T-helper 9 cell (primary cell): ENCODE measurements around the gene CTNS.
A peak's percentile ranks its signal among the peaks of the same experiment; 100 is the strongest.
"Not testable (repeated sequence)": the region's sequence is repeated elsewhere in the genome, so short reads cannot be mapped to it uniquely, and the experiment has no call there.

Experiments
- DNase-seq: peaks from one replicate; pipeline ENCODE4 v3.0.0-alpha.2; 2020

Gene CTNS

DNA sequence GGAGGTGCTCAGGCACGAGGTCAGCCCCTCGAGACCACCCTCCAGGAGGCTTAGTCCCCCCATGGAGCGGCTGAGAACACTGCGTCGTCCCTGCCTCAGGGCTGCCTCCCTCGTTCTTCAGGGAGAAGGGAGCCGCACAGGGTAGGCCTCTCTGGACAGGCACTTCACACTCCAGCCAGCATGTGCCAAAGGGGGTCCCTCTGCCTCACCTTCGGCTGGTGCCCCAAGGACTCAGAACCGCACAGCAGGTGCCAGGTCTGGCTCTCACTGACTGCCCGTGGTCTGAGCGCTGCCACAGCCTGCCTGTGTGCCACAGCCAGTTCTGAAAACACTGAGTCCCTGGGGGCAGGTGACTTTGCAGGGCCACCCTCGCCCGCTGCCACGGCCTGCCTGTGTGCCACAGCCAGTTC, 52.3 kb downstream of the CTNS start:
- no peak for DNase-seq

DNA sequence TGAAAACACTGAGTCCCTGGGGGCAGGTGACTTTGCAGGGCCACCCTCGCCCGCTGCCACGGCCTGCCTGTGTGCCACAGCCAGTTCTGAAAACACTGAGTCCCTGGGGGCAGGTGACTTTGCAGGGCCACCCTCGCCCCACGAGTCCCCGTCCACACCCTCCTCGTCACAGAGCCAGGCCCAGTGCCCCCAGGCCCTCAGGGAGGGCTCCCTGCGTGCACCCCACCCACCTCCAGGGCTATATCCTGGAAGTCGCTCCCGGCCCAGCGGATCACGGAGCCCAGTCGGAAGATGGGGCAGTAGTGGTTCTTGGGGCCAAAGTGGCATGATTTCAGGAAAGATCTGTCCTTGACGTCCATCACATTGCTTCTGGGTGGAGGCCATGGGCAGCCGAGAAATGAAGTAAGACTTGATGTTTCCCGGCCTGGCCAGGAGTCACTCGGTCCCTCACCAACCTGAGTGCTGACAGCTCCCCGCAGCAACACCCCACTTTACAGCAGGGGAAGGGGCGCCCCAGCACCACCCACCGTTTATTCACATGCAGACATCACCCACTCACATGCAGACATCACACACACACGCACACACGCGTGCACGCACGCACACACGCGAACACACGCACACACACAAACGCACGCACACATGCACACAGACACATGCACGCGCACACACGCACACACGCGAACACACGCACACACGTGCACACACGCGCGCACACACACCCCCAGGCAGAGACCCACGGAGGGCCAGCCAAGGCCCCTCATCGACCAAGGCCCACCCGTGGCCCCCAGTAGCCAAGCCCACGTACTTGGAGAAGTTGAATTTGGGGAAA, 52.9 kb downstream of the CTNS start:
- DNase-seq, result no peak

DNA sequence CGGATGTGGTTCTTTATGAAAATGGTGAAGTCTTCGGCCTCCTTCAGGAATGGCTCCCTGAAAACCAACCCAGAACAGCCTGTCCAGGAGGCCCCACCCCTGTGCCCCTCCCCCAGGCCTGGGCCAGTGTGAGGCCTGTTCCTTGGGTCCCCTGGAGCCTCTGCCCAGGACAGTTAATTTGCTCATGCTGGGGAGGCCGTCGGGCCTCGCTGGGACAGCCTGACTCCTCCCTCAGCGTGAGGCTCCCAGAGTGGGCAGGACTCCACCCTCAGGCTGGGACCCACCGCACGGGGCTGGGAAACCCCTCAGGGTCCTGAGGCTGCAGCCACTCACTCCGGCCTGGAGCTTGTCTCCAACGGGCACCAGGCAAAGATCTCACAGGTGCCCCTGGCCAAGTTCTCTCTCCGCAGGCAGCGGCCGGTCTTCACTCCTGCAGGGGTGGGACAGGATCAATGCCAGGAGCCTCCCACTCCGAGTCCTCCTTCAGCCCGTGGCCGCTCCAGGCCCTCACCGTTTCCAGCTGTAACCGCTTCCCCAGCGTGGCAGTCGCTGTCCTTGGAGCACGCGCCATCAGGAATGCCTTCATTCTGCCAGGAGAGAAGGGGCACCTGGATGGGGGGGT, 53.6 kb downstream of the CTNS start:
- DNase-seq, result no peak

DNA sequence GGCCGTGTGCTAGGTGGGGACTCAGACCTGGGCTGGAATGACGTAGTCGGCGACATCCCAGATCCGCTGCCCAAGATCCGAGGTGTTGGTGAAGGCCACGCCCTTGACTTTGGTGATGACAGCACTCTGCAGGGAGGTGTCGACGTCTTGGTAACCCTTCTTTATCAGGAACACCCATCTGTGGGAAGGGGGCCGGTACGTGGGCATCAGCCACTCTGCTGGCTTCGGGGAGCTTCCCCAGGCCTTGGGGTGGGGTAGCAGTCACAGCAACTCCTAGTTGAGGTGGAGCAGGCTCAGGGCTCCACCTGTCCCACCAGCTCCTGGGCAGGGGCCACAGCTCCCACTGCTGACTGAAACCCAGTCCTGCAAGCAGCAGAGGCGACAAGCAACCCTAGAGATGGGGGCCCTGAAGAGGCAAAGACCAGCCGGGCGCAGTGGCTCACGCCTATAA, 55.1 kb downstream of the CTNS start:
- no peak for DNase-seq

DNA sequence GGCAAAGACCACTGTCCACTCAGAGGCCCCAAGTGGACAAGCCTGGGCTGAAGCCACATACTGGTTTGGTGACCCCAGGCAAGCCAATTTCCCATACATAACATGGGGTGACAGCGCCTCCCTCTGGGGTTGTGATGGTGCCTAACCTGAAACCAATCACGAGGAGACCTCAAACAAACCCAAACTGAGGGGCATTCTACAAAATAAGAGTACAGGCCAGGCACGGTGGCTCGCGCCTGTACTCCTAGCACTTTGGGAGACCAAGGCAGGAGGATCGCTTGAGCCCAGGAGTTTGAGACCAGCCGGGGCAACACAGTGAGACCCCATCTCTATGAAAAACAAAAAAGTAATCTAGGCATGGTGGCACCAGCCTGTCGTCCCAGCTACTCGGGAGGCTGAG, 55.8 kb downstream of the CTNS start:
- DNase-seq, result no peak

DNA sequence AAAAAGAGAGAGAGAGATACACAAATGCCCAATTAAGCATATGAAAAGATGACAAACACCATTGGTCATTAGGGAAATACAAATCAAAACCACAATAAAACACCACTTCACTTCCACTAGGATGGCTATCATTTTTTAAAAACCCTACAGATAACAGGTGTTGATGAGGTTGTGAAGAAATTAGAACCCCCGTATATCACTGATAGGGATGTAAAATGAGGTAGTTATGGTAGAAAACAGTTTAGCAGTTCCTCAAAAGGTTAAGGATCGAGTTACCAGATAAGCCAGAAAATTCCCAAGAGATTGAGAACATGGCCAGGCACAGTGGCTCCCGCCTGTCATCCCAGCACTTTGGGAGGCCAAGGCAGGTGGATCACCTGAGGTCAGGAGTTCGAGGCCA, 56.6 kb downstream of the CTNS start:
- no peak for DNase-seq

DNA sequence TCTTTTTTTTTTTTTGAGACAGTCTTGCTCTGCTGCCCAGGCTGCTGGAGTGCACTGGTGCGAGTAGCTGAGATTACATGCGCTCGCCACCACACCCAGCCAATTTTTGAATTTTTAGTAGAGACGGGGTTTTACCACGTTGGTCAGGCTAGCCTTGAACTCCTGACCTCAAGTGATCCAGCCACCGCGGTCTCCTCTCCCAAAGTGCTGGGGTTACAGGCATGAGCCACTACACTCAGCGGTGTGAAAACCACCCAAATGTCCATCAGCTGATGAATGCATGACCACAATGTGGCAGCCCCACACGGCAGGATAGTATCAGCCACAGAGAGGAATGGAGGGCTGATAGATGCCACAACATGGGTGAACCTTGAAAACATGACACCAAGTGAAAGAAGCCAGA, 57.3 kb downstream of the CTNS start:
- no peak for DNase-seq

DNA sequence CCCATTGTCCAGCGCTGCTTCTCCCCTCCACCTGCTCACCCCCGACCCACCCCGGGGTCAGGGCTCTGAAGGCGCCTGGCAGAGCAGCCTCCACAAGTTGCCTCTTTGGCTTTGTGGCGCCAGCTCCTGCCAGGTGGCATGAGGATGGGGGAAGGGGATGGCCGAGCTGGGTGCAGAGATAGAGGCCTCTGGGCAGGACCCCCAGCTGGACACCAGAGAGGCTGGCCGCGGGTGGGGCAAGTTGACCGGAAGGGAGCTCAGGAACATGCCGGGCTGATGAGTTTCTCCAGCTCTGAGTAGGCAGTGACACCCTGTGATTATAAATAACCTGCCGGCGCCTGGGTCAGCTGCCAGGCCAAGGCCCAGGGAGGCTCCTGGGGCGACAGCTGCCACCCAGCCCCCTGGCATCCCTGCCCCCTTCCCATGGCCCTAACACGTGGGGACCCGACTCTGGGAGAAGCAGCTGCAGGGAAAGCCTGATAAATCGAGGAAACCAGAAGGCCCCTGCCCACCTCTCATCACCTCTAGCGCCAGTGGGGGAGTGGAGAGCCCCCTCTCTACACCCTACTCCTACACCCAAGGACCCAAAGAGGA, 58.7 kb downstream of the CTNS start:
- no peak for DNase-seq

DNA sequence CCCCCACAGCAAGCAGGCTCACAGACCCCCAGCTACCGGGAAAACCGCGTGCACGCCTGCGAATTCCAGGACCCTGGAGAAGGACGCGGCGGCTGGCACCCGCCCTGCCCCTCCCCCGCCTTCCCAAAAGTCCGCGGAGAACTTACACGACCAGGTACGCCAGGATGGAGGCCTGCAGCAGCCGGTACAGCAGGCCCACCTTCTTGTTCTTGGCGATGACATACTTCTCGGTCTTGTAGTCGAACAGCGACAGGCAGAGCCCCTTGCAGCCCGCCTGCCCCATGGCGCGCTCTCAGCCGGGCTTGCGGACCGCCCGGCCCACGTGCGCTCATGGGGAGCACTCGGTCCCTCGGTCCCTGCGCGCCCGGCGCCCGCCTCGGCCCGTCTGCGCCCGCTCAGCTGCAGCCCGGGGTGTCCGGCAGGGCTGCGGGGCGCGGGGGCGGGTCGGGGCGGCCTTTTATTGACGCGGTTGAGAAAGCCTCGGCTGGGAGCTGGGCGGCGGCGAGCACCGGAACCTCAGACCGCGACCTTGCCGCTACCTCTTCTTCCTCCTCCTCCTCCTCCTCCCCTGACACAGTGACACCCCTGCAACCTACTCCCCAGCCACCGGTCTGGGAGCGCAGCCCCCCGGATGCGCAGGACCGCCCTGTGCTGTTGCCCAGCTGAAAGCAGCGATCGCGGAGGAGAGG, 59.3 kb downstream of the CTNS start, which contains the start of gene P2RX5:
Gene P2RX5, minus strand, starts transcription at position 433 of the 689 bp plus-strand sequence. Its CDS starts 150 bp downstream, at position 283.
- peak; percentile 9 for DNase-seq

DNA sequence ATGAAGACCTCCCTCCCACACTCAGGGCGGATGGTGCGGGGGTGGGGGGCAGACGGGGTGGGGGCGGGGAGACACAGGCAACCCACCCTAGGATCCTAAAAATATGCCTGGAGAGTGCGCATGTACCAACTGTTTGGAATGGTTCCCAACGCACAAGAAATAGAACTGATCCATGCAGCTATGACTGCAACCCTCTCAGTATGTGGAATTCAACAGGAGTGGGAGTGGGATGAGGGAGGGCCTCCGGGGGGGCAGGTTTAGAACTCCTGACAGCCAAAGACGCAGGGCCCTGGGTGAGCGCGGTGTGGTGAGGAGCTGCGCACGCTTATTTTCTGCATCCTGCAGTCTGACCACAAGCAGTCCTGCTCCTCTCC, 60.5 kb downstream of the CTNS start:
- no peak for DNase-seq

DNA sequence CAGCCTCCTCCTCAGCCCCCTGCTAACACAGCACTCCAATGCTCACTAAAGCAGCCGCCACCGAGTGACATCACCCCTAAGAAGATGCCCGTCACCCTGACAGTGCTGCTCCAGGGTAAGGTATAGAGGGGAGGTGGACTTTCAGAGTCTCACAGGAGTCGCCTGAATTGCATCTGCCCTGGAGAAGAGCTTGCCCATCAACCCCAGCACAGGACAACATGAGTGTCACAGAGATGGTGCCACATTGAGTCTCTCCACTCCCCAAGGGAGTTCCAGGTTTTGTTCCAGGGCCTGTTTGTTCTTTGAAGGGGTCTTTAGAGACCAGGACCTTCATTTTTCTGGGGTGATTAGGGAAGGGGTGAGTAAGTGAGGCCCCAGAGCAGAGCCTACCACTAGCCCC, 61.6 kb downstream of the CTNS start:
- no peak for DNase-seq

DNA sequence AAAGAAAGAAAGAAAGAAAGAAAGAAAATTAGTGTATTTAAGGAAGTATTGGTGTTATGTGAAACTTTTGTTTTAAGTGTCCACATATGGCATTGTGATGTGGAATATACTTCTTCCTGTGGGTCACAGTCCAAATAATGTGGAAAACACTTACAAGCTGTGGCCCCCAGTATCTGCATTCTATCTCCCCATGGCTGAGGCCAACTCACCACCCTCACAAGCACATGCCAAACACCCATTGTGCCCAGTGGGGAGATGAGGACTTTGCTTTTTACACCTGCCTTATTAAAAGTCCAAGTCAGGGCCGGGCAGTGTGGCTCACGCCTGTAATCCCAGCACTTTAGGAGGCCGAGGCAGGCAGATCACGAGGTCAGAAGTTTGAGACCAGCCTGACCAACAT, 63.4 kb downstream of the CTNS start:
- no peak for DNase-seq

DNA sequence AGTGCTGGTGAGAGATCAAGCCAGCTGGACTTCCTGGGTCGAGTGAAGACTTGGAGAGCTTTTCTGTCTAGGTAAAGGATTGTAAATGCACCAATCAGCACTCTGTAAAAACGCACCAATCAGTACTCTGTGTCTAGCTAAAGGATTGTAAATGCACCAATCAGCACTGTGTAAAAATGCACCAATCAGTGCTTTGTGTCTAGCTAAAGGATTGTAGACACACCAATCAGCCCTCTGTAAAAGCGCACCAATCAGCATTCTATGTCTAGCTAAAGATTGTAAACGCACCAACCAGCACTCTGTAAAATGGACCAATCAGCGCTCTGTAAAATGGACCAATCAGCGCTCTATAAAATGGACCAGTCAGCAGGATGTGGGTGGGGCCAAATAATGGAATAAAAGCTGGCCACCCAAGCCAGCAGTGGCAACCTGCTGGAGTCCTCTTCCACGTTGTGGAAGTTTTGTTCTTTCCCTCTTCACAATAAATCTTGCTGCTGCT, 65.5 kb downstream of the CTNS start:
- not testable (repeated sequence) for DNase-seq

DNA sequence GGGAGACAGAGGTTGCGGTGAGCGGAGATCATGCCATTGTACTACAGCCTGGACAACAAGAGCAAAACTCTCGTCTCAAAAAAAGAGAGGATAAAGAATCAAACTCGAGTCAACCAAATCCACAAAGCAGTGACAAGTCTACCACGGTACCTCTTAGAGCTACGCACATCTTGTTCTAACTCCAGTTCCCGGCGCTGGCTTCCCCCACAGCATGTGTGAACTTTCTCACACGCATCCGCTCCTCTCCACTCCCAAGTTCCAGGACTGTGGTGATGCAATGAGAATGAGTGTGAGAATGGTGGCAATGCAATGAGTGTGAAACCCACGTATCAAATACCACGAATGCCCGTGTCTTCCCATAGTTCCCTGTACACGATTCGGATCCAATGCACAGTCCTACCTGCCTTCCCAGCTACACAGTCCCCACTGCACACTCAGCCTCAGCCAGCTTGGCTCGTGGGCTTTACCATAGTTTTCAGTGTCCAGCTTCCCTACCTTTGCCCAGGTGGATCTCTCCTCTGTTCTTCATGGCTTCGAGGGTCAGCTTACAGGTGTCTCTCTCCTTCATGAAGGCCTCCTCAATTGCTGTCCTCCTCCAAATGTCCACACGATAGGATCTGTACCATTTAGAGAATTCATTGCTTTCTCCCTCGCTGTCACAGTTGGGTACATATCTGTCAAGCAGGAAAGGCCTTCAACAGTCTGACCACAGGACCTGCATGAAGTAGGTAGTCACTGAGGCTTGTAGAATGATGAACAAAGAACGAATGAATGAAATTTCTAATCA, 68.6 kb downstream of the CTNS start:
- no peak for DNase-seq

DNA sequence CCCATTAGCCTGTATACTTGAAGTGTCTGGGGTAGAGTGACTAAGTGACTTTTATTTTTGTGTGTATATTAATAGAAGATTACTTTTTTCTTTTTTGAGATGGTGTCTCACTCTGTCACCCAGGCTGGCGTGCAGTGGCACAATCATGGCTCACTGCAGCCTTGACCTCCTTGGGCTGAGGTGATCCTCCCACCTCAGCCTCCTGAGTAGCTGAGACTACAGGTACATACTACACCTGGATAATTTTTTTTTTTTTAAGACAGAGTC, 69.1 kb downstream of the CTNS start:
- not testable (repeated sequence) for DNase-seq

DNA sequence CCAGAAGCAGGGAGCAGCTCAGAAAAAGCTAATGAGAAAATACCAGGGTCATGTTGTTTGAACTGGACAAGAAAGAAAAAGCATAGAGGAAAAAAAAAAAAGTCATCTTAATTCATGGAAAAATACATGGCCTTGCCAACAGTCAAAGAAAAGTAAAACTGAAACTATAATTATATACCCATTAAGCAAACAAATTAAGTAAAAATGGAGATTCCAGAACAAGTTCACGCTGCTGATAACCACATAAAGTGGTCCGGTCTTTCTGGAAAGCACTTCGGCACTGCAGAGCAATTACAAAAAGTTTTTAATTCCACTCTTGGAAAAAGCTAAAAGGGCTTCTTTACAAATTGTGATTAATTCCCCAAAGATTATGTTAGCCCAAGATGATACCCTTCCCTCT, 71.8 kb downstream of the CTNS start:
- DNase-seq, result no peak

DNA sequence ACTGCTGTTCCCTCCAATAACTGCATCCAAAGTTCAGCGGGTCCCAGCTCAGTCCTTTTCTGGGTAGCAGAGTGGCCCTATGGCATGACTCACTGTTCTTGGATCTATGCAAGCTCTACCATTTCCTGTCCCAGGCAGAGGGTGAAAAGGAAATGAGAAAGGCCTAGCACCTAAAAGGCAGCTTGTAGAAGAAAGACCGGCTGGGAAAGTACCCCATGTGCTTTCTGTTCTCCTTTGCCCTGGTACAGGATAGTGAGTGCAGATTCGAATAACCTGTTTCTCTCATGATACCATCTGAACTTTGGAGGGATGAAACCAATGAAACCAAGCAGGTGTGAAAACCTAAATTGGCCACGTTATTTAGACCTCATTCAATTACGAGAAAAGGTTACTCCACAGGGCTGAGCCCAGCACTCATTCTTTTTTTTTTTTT, 74.4 kb downstream of the CTNS start:
- peak; percentile 37 for DNase-seq
